GM18867 (cell line): ENCODE data around the gene SEPTIN12.

Experiments
- ATAC-seq: cut with Tn5 transposase; IDR thresholded peaks from one replicate; pipeline ENCODE4 v1.9.1; 2021; ENCODE audit warnings: mild to moderate bottlenecking, moderate library complexity; ENCODE audit not compliant: unreplicated experiment

SEPTIN12 gene, protein sequence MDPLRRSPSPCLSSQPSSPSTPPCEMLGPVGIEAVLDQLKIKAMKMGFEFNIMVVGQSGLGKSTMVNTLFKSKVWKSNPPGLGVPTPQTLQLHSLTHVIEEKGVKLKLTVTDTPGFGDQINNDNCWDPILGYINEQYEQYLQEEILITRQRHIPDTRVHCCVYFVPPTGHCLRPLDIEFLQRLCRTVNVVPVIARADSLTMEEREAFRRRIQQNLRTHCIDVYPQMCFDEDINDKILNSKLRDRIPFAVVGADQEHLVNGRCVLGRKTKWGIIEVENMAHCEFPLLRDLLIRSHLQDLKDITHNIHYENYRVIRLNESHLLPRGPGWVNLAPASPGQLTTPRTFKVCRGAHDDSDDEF

DNA sequence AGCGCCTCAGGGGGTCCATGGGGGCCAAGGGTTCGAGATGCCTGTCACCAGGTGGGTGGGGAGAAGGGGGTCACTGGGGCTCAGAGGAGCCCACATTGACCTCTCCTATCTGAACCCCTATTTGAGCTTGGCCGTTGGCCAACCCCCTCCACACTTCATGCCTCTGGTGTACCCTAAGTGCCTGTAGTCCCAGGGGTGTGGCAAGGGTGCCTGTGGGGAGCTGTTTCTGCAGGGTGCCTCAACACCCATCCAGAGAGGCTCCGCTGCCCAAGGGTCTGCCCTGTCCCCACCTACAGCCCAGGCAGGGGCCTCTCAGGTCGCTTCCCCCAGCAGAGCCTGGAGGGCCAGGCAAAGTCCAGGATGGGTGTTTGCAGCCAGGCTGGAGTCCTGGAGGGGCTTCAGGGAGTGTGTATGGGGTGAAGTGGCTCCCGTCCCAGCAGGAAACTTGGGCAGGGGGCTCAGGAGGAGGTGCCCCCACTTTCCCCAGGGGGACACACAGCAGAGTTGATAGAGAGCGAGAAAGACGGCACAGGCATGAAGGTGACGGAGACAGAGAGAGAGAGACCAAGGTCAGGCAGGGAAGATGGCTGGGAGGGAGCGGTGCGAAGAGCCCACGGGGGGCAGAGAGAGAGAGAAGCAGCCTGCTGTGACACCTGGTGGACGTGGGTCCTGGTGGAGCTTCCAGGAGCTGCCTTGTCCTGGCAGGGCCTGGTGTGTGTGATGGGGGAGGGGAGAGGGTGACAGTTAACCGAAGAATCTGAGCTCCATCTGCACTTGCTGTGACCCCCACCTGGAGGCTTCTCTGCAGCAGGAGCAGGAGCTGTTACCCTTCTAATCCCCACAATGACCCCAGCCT lies at the start of gene SEPTIN12:
Gene SEPTIN12, minus strand, starts transcription at position 719 of the 856 bp plus-strand sequence. Its CDS starts 700 bp downstream, at position 19.
- ATAC-seq = no peak

DNA sequence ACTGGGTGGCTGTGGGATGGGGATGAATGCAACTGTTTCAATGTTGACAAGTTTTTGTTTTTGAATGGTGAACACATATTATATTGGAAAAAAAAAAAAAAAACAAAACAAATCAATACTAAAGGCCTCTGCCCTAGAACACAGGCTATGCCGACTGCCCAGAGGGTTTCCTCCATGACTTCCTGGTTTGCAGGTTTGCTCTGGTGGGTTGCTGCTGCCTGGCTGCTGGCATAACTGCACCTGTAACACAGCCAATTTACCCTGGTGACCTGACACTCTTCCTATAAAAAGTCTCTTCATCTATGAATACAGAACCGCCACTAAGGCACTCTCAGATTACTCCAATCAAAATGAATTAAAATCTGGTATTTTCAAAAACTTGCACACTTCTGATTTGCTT lies 48.6 kb upstream of the SEPTIN12 start:
- ATAC-seq = no peak

DNA sequence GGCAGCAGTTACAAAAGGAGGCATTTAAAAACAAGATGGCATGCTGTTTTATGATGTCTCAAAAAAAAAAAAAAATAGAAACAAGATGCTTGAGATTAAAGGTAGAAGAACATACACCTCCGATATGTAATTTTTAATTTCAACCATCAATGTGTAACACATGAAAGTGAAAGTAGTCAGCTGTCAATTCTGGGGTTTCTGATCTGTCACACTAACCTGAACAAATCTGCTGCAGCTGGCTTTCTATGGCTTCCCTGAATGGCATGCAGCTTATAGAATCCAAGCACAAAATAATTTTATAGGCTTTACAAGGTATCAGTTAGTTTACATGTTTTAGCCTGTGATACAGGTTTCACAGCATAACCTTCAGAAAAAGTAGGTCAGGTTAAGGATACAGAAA lies 45.4 kb upstream of the SEPTIN12 start:
- no peak for ATAC-seq

DNA sequence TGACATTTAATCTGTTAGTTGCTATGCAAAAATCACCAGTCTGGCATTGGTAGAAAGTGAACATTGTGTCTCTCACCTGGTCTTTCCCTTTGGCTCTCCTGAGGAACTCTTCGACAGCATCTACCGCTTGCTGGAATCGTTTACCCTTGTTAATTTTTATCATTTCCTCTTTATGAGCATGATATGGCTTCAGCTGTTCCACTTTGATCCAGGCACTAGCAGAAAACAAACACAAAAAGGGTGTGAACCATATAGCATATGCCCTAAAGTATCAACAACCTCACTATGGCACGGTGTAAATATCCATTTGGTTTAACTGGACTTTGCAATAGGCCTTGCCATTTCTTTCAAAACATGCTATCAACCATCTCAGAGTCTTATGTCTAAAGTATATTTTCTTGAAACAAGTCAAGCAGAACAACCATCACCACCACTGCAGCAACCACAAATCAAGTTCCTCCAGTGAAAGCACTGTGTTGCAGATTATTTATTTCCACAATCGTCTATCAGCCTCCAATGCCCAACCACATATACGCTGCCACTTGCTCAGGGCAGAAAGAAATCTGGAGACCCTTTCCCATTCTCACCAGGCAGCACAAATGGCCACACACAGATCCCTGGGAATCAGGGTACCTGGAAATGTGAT lies 44.7 kb upstream of the SEPTIN12 start:
- no peak for ATAC-seq

DNA sequence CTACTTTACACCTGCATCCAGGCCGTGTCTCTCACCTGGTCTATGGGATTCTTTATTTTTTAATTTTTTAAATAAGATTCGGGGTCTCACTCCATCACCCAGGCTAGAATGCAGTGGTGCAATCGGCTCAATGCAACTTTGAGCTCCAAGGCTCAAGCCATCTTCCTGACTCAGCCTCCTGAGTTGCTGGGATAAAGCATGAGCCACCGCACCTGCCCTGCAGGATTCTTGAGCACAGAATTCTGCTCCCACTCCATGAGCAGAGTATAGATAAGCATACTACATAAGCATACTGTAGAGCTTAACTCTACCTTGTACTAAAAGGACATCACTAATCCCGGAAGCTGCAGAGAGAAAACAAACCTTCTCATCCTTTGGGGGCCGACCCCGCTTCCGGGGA lies 43.5 kb upstream of the SEPTIN12 start:
- ATAC-seq = no peak

DNA sequence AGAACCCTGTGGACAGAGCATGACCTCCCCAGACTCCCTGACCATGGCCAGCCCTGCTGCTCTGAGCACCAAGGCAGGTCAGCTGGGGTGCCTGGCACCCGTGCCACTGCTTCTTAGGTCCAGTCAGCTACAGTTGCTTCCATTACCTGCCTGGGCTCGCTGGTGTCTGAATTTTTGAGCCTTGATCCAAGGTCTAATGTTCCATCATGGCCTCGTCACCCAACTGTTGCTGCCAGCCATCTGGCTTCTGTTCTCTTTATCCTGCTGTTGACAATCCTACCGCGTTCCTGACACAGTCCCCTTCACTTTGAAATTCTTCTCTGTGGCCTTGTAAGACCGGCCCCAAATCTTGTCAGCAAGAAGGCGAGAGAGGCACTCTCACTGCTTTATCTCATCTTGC lies 42.3 kb upstream of the SEPTIN12 start:
- ATAC-seq = no peak

DNA sequence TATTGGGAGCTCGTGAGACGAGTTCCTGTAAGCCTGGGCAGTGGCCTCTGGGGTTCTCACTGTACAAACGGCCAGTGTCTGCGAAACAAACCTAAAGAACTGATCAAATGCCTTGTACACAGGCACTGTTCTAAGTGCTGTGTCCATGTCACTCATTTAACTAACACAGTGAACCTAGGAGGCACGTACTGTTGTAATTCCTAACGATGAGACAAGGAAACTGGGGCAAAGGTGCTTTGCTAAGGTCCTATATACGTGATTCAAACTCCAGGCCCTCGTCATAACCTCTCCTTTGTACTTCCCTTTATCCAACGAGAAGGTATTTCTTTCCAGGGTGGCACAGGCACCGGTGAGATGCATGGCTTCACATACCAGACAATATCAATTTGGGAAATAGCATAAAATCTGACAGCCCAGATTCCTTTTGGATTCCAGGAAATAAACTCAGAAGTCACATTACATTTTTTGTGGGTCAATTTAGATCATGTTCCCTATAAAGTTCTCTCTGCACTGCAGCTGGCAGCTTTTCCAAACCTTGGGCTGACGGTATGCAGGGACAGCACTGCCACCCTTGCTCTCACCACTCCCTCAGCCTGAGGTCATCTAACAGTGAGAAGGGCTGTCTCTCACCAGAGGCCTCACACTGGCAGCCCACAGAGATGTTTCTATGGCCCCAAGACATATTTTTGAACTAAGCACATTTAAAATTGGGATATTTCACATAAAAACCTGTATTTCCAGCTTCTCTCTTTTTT lies 40.6 kb upstream of the SEPTIN12 start:
- ATAC-seq = no peak

DNA sequence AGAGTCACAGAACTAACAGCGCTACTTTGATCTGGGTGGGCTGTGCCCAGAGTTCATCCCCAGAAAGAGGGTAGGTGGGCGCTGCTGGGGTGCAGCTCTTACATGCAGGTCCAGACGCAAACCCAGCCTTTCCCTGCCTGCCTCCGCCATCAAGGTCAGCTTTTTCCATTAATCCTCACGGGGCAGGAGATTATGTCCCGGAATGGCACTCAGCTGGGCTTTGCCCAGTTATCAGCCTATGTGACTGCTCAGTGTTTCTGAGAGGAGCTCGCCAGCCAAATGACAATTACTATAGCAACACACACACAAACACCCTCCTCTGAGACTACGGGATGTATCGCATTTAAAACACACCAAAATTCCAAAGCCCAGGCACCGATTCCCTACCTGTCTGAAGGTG lies 38.8 kb upstream of the SEPTIN12 start:
- no peak for ATAC-seq

DNA sequence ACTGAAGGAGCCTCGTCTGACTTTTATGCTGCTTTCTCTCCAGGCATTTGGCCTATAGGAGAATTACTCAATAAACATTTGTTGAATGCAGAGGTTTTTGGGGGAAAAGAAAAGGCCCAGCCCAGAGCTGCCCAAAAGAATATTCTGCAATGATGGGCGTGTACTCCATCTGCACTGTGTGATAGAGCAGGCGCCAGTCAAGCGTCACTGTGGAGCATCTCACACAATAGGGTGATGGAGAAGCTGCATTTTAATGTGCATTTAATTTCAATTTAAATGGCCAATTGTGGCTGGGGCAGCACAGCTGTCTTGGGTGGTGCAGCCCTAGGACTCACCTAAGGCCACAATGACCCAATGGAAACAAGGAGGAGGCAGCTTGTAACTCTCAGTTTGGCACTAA lies 38.4 kb upstream of the SEPTIN12 start:
- no peak for ATAC-seq

DNA sequence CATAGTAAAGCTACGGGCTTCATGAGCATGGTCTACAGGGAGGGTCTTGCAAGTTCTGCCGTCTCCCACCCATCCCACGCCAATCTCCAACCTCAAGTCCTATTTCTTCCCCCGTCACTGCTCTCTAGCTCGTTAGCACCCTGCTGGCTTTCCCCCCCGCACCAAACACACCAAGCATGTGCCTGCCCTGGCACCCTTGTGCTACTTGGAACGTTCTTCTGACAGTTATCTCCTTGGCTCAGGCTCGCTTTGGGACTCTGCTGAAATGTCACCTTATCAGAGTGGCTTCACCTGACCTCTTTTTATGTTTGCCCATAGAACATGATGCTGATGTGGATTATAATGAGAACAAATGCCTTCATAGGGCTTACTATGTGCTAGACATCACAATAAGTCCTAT lies 37.1 kb upstream of the SEPTIN12 start:
- no peak for ATAC-seq

DNA sequence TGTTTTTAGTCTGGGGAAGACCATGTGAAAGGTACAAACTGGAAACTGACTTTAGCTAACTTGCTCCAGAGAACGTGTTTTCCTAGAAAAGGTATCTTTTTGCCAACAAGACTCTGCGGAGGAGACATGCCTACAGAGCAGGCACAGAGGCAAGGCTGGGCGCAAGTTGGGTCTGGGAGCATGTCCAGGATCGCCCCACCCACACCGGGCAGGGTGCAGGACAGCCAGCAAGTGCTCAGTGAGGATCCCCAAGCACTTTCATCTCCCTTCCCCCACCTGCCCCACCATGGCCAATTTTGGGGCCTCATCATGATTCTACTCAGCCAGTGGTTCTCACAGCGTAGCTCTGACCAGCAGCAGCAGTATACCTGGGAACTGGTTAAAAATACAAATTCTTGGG lies 32.5 kb upstream of the SEPTIN12 start:
- ATAC-seq = no peak

DNA sequence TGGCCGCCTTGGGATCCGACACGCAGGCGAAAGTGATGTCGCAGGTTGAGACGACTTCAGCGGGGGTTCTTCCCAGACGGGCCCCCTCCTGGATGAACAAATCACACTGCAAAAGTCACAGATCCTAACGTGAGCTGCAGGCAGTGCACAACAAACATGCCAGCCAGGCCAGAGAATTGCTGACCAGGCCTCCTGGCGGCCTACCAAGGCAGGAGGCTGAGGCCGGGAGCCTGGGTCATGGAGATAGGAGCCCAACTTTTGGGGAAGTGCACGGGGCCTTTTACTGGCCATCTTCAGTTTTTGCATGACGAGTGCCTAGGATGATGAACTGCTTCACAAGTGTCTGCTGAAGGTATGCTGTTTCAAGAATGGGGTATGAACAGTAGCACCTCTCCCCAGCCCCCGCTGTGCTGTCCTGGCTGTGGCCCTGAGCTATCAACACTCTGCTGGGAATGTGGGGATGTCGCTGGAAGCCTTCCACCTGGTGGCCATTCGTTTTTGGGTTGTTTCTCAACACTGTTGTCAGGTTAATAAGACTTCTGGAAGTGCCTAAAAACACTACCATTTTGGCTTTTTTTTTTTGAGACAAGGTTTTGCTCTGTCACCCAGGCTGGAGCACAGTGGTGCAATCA lies 26.5 kb upstream of the SEPTIN12 start:
- ATAC-seq = no peak

DNA sequence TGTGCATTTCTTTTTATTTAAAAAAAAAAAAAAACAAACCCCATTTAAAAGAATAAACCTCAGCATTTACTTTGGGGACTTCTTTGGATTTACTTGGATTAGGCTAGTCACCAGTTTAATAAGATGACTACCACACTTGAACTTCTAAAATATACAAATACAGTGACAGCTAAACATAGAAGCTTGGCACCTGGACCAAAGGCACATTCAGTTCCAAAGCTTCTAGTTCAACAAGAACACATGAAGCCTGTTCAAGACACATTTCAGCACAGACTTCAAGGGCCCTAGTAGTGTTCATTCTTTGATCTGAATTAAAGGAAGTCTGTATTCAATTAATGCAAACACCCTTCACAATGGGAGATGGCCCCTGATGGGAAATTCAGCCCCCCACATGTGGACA lies 25.9 kb upstream of the SEPTIN12 start:
- no peak for ATAC-seq

DNA sequence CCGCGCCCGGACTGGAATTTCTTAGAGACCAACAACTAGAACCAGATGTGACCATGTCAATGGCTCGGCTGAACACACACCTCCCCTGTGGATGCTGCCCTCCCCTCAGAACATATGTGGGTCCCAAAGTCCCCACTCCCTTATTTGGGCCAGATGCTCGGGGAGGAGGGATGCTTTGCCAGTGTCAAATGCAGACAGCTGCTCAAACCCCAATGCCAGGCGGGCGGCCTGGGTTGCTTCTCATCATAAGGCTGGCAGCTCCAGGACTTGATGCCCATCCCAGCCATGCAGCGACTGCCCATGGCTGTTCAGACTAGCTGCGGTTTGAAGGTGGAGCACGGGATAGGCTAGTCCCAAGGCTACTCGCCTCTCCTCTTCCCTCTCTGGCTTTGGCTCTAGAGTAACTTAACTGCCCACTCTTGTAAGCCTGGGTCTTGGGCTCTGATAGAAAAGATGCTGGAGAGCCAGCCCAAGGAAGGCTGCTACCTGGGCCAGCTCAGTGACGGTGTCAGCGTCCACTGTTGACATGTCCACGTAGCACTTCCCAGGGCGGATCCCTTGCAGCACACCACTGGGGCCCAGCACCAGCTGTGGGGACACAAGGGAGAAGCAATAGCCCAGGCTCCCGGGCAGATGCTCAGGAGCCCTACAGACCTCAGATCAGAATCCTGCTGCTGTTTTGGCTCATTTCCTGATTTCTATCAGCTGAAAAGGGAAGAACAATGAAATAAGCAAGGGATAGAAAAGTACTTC lies 25.3 kb upstream of the SEPTIN12 start:
- no peak for ATAC-seq

DNA sequence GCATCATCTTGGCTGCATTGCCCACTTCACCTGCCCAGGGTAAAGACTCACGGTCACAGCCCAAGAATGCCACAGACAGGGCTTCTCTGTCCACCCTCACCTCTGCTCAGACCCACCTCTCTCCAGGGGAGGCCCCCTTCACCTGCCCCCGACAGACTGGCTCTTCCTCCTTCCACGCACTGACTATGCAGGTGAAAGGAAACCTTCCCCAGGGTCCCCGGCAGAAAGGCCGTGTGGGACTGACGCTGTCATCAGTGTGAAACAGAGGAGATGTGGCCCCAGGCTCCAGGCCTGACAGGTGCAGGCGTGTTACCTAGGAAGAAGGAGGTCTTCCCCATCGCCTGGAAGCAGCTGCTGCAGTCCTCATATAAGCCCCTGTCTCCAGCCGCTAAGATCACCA lies 23.6 kb upstream of the SEPTIN12 start:
- no peak for ATAC-seq

DNA sequence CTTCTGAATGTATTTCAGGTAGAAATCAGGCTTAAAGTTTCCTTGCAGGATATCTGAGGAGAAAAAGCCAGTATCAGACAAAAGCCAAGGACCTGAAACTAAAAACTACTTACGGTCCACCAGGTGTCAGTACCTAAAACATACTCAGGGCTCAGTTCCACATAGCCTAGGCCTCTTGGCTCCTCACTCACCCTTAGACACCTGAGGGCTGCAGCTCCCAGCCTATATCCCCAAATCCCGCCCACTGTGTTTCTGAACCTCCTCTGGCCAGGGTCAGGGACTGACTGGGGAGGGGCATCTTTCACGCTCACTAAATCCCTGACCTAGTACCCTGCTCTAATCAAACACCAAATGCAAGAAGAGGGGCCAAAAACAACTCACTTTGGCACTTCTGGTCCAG lies 23.1 kb upstream of the SEPTIN12 start:
- ATAC-seq = no peak

DNA sequence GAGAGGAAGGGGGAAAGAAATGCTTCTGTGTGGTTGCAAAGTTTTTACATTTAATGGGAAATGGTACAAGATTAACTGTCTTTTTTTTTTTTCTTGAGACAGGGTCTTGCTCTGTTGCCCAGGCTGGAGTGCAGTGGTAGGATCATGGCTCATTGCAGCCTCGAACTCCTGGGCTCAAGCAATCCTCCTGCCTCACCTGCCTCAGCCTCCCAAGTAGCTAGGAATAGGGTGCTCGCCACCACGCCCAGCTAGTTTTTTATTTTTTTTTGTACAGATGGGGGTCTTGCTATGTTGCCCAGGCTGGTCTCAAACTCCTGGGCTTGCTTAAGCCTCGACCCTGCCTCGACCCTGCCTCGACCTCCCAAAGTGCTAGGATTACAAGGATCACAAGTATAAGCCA lies 18.1 kb upstream of the SEPTIN12 start:
- ATAC-seq = no peak

DNA sequence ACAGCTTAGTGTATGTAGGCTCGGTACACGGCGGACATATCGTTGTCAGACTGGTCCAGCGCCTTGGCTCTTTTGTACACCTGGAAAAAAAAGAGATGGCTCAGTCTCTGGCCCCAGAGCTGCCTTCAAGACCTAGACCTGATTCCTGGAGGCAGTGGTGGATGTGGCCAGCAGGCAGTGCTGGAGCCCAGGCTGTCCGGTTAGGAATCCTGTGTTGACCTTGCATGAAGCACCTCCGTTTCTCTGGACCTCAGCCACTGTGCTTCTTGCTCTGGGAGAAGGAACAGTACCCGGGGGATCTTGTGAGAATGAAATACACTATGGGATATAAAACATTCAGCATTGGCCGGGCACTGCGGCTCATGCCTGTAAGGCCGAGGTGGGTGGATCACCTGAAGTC lies 17.1 kb upstream of the SEPTIN12 start:
- no peak for ATAC-seq

DNA sequence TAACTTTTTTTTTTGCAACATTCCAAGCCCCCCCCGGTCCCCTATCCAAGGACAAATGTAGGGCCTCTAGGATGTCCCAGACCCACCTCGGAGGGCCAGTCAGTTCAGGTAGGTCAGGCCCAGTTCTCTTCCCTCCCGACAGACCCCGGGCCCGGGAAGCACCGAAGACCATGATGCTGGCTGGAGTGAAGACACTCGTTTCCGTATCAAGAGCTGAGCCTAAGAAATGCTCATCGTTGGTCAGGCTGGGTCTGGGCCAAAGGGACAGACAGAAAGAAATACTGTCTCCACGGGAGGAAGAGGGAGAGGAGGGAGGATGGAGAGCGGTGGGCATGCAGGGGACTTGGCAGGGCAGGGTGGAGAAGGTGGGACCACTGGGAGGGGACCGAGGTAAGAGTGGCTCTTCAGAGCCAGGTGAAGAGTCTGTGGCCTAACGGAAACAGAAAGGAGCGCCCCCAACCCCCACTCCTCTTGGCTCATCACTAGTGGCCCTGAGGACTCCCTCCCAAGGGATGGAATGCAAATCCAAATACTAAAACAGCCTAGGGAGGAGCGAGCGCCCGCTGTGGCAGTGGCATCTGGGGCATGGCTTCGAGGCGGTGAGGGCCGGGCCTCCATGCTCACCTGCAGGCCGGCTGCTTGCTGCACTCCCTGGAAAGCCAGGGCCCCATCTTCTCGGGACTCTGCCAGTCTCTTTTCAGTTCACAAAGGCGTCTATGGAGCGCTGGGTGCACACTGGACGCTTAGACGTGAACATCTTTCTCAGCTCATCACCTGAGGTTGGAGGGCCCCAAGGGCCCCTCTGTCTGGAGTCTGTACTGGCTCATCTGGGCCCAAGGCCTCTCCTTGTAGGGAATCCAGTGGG lies 16.0 kb upstream of the SEPTIN12 start:
- ATAC-seq = no peak
